Stimulated activated CD4-positive, alpha-beta T cell treated with anti-CD3 and anti-CD28 coated beads, Interleukin-12 subunit alpha, Interleukin-12 subunit beta, amount 100 ng/mL, for 24 hours (primary cell): ENCODE measurements around the gene DUOXA2.

Source experiments
- DNase-seq, 2 experiments: peaks; one replicate each; pipeline ENCODE4 v3.0.0-alpha.2; 2020; ENCODE audit warnings: low read depth in 2 of 2

Gene DUOXA2

DNA sequence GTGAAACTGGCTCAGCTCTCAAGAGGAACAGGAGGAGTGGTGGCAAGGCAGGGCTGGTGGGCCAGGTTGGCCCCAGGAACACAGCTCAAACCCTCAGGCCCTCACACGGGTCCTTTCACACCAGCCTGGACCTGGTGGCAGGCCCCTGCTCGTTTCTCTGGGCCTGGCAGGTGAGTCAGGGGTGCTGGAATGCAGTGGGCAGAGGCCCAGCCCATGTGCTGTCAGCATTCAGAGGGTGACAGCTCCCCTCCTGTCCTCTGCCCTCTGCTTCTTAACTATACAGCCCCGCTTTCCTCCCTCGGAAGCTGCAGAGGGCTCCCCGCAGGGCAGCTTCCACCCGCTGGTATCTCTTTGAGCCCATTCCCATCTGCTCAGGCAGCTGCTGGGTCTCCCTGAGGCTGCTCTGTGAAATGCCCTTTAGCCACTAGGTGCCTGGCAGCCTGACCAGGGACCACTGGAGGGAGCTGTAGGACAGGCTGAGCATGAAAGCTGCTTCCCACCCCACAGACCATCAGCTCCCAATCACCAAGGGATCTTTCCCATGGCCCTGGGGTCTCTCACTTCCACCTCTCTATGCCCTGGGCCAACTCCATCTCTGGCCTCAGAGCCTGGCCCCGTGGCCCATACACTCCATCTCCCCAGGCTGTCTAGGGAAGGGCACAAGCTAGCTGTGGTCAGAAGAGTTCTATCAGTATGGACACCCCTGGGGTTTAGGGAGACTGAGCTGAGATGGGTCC, 48.8 kb downstream of the DUOXA2 start:
- DNase-seq, result peak; percentile 33 to 49

- no peak for DNase-seq
Measured at GRCh38 chr15:45163508-45163856, 49.4 kb downstream of the DUOXA2 start.

DNA sequence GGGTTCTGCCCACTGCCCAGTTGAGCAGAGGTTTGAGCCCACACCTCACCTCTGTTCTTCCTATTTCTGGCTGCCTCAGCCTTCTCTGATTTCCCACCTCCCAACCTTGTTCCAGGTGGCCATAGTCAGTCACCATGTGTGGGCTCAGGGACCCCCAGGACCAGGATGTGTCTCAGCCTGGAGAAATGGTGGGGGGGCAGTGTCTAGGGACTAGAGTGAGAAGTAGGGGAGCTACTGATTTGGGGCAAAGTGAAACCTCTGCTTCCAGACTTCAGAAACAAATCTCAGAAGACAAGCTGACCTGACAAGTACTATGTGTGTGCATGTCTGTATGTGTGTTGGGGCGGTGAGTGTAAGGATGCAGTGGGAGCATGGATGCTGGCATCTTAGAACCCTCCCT, 50.8 kb downstream of the DUOXA2 start:
- no peak for DNase-seq

DNA sequence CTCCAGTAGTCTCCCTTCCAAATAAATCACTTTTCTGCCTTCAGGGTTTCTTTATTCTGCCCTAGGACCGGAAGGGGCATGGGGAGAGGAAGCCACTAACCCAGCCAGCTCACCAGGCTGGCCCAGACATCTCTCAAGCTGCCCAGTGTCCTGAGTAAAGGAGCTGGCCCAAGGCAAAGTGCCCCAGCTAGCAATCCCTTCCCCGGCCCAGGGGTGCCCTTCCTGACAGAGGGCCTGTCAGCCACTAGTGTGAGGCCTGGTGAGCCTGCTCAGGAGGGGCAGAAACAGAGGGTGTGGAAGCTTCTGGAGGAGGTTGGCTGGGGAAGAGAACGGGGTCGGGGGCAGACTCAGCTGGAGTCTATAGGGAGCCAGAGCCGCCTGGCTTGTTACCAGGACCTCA, 51.4 kb downstream of the DUOXA2 start:
- no peak for DNase-seq

DNA sequence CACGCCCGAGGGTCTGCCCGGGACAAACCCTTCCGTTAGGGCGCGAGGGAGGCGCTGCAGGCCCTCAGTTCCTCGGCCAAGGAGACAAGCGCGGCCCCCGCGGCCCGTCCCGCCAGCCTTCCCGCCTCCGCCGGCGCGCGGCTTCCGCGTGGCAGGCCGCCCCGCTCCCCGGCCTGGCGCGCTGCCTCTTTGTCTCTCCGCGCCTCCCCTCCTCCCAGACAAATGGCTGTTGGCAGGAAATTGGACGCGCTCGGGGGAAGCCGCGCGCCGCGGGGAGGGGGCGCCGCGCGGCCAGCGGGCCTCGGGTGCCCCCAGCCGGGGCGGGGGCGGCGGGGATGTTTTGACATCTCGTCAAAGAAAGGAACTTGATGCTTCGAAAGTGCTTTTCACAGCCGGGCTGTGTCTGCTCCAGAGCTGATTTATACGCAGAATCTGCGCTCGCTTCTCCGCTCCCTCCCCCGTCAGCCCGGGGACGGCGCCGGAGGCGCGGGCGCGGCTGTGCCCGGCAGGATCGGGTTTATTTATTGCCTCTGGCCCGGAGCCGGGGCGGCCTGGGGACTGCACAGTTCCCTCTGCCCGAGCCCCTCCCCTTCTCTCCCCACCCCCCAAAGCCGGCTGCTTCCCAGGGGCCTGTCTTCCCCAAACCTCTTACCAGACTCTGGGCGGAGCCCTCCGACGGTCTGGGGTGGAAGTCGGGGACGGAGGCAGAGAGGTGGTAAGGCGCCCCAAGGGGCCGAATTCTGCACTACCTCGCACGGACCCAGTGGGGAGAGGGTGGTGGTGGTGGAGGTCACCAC, 52.9 kb downstream of the DUOXA2 start:
- peak; percentile 70 to 85 for DNase-seq

DNA sequence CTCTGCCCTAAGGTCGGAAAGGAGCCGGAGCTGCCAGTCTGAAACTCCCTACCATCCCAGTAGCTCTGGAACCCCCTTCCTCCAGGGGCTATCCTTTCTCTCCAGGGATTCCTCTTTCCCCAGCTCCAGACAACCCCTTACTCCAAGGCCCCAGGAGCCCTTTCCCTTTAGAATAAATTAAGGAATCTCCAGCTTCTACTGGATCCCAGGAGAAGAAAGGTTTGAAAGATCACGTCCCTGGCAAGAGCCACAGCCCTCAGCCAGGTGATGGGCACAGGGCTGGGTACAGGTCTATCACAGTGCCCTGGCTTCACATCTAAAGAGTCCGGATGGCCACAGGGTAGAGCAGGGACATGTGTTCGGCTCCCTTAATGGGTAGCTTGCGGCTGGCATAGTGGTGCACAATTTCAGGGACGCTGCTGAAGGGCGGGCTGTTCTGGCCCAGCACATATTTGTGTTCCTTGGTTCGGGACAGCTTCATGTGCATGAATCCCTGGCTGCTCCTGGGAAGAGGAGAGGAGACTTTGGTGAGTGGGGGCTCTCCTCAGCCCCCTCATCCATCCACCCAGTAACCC, 53.6 kb downstream of the DUOXA2 start:
- DNase-seq, result no peak
